Activated T-cell treated with anti-CD3 and anti-CD28 coated beads for 48 hours (primary cell): Measurements from ENCODE around the gene JMJD8.
A peak's percentile ranks its signal among the peaks of the same experiment; 100 is the strongest.

ENCODE experiments used
- DNase-seq: peaks from one replicate; pipeline ENCODE4 v3.0.0-alpha.2; 2020; ENCODE audit warnings: low read depth

The JMJD8 gene

GRCh38 chr16:689175-689897, 5.2 kb upstream of the JMJD8 start:
- DNase-seq, result no peak

GRCh38 chr16:687499-687898, 3.4 kb upstream of the JMJD8 start:
- no peak for DNase-seq

- DNase-seq, result no peak
Observed at GRCh38 chr16:686459-687260, 2.5 kb upstream of the JMJD8 start.

GRCh38 chr16:685967-686366, 1.8 kb upstream of the JMJD8 start:
- DNase-seq, result no peak

GRCh38 chr16:684961-685696, 995 bp upstream of the JMJD8 start:
- no peak for DNase-seq

- no peak for DNase-seq
Observed at GRCh38 chr16:683396-684070, 601 bp downstream of the JMJD8 start.

- DNase-seq, result no peak
Observed at GRCh38 chr16:682493-683395, 1.4 kb downstream of the JMJD8 start.

GRCh38 chr16:681746-682427, 2.2 kb downstream of the JMJD8 start:
- DNase-seq, result no peak

- no peak for DNase-seq
Observed at GRCh38 chr16:680967-681745, 3.0 kb downstream of the JMJD8 start.

- no peak for DNase-seq
Observed at GRCh38 chr16:680625-680945, 3.5 kb downstream of the JMJD8 start.

- DNase-seq, result peak; percentile 90
Observed at GRCh38 chr16:679814-680624, 4.1 kb downstream of the JMJD8 start, which contains the start of gene STUB1. TSS of gene STUB1 (plus strand) at chr16:680410. CDS start at chr16:680526, 116 bp downstream.

- peak; percentile 64 for DNase-seq
Observed at GRCh38 chr16:678858-679813, 5.0 kb downstream of the JMJD8 start.

GRCh38 chr16:678209-678857, 5.8 kb downstream of the JMJD8 start:
- no peak for DNase-seq

- no peak for DNase-seq
Observed at GRCh38 chr16:677316-678190, 6.6 kb downstream of the JMJD8 start.

GRCh38 chr16:676913-677312, 7.2 kb downstream of the JMJD8 start:
- no peak for DNase-seq

GRCh38 chr16:676565-676902, 7.6 kb downstream of the JMJD8 start:
- DNase-seq, result no peak
